ENCODE measurements around the gene RSPH6A.

RSPH6A gene

GRCh38 chr19:45785781-45786532 is 29.2 kb downstream of the RSPH6A start:
- Histone ChIP-seq H3K4me3 (ENCODE audit: low read depth in 1 of 2, low read length in 2 of 2) (no peak overlapping the region), H3K36me3 (ENCODE audit: control insufficient read depth in 1 of 2, insufficient read depth in 2 of 2, low read length in 2 of 2) (peaks cover 8 to 38% of the 10 kb centered on the region in 2 donors)

GRCh38 chr19:45785097-45785496 is 30.0 kb downstream of the RSPH6A start:
- H3K27me3 ChIP-seq (ENCODE audit: low read depth, low read length): no peaks in the 10 kb centered on the region
- peak overlapping the region; percentile 69 for H3K27ac ChIP-seq (ENCODE audit: low read length)
- no peak overlapping the region for H3K4me3 ChIP-seq (ENCODE audit: low read depth in 1 of 2, low read length in 2 of 2)
- H3K9me3 ChIP-seq (ENCODE audit: control insufficient read depth in 1 of 2, low read length in 2 of 2): no peaks in the 10 kb centered on the region
- peaks cover 3 to 28% of the 10 kb centered on the region in 2 donors for H3K4me1 ChIP-seq (ENCODE audit: control insufficient read depth in 1 of 2, insufficient read depth in 2 of 2, low read length in 2 of 2)
- H3K36me3 ChIP-seq (ENCODE audit: control insufficient read depth in 1 of 2, insufficient read depth in 2 of 2, low read length in 2 of 2): peaks cover 8 to 34% of the 10 kb centered on the region in 2 donors

More at GRCh38 chr19:45785781-45786532, 29.2 kb downstream of the RSPH6A start:
- Histone ChIP-seq H3K9me3 (ENCODE audit: control insufficient read depth in 1 of 2, low read length in 2 of 2) (no peaks in the 10 kb centered on the region), H3K27ac (ENCODE audit: low read length) (no peak overlapping the region), H3K4me1 (ENCODE audit: control insufficient read depth in 1 of 2, insufficient read depth in 2 of 2, low read length in 2 of 2) (peaks cover 0 to 24% of the 10 kb centered on the region in 2 donors), H3K27me3 (ENCODE audit: low read depth, low read length) (no peaks in the 10 kb centered on the region)

- Histone ChIP-seq H3K4me3 (ENCODE audit: low read depth in 1 of 2, low read length in 2 of 2) (peak overlapping the region in 1 of 2 donors; percentile 81), H3K4me1 (ENCODE audit: control insufficient read depth in 1 of 2, insufficient read depth in 2 of 2, low read length in 2 of 2) (peaks cover 8 to 35% of the 10 kb centered on the region in 2 donors), H3K9me3 (ENCODE audit: control insufficient read depth in 1 of 2, low read length in 2 of 2) (no peaks in the 10 kb centered on the region), H3K27me3 (ENCODE audit: low read depth, low read length) (no peaks in the 10 kb centered on the region), H3K27ac (ENCODE audit: low read length) (peak overlapping the region; percentile 83), H3K36me3 (ENCODE audit: control insufficient read depth in 1 of 2, insufficient read depth in 2 of 2, low read length in 2 of 2) (peaks cover 3 to 29% of the 10 kb centered on the region in 2 donors)
These were observed 31.0 kb downstream of the RSPH6A start for GRCh38 chr19:45784096-45784495.

GRCh38 chr19:45782820-45783785 is 32.0 kb downstream of the RSPH6A start:
- Histone ChIP-seq H3K9me3 (ENCODE audit: control insufficient read depth in 1 of 2, low read length in 2 of 2) (no peaks in the 10 kb centered on the region), H3K36me3 (ENCODE audit: control insufficient read depth in 1 of 2, insufficient read depth in 2 of 2, low read length in 2 of 2) (peaks cover under 1 to 21% of the 10 kb centered on the region in 2 donors), H3K4me3 (ENCODE audit: low read depth in 1 of 2, low read length in 2 of 2) (peak overlapping the region in 1 of 2 donors; percentile 81), H3K27me3 (ENCODE audit: low read depth, low read length) (no peaks in the 10 kb centered on the region), H3K4me1 (ENCODE audit: control insufficient read depth in 1 of 2, insufficient read depth in 2 of 2, low read length in 2 of 2) (peaks cover 8 to 44% of the 10 kb centered on the region in 2 donors), H3K27ac (ENCODE audit: low read length) (peak overlapping the region; percentile 83)

GRCh38 chr19:45782162-45782691 is 32.9 kb downstream of the RSPH6A start, which contains the start of gene DMPK:
Gene DMPK, minus strand, starts transcription at chr19:45782490. Its CDS starts 138 bp downstream, at chr19:45782352.
- H3K36me3 ChIP-seq (ENCODE audit: control insufficient read depth in 1 of 2, insufficient read depth in 2 of 2, low read length in 2 of 2): peaks cover 7 to 27% of the 10 kb centered on the region in 2 donors
- peak within 1 kb of the TSS; percentile 83 for H3K27ac ChIP-seq (ENCODE audit: low read length)
- no peaks in the 10 kb centered on the region for H3K27me3 ChIP-seq (ENCODE audit: low read depth, low read length)
- H3K9me3 ChIP-seq (ENCODE audit: control insufficient read depth in 1 of 2, low read length in 2 of 2): no peaks in the 10 kb centered on the region
- peak within 1 kb of the TSS; percentile 62 to 81 for H3K4me3 ChIP-seq (ENCODE audit: low read depth in 1 of 2, low read length in 2 of 2)
- peaks cover 8 to 44% of the 10 kb centered on the region in 2 donors for H3K4me1 ChIP-seq (ENCODE audit: control insufficient read depth in 1 of 2, insufficient read depth in 2 of 2, low read length in 2 of 2)

GRCh38 chr19:45781214-45782161 is 33.6 kb downstream of the RSPH6A start:
- Histone ChIP-seq H3K9me3 (ENCODE audit: control insufficient read depth in 1 of 2, low read length in 2 of 2) (no peaks in the 10 kb centered on the region), H3K27ac (ENCODE audit: low read length) (peak overlapping the region; percentile 37), H3K4me3 (ENCODE audit: low read depth in 1 of 2, low read length in 2 of 2) (peak overlapping the region; percentile 62 to 81), H3K36me3 (ENCODE audit: control insufficient read depth in 1 of 2, insufficient read depth in 2 of 2, low read length in 2 of 2) (peaks cover 14 to 28% of the 10 kb centered on the region in 2 donors), H3K27me3 (ENCODE audit: low read depth, low read length) (no peaks in the 10 kb centered on the region), H3K4me1 (ENCODE audit: control insufficient read depth in 1 of 2, insufficient read depth in 2 of 2, low read length in 2 of 2) (peaks cover 8 to 44% of the 10 kb centered on the region in 2 donors)

- H3K27ac ChIP-seq (ENCODE audit: low read length): peak overlapping the region; percentile 54
- peak overlapping the region; percentile 62 to 81 for H3K4me3 ChIP-seq (ENCODE audit: low read depth in 1 of 2, low read length in 2 of 2)
- H3K9me3 ChIP-seq (ENCODE audit: control insufficient read depth in 1 of 2, low read length in 2 of 2): no peaks in the 10 kb centered on the region
- peaks cover 14 to 20% of the 10 kb centered on the region in 2 donors for H3K36me3 ChIP-seq (ENCODE audit: control insufficient read depth in 1 of 2, insufficient read depth in 2 of 2, low read length in 2 of 2)
- peaks cover 8 to 44% of the 10 kb centered on the region in 2 donors for H3K4me1 ChIP-seq (ENCODE audit: control insufficient read depth in 1 of 2, insufficient read depth in 2 of 2, low read length in 2 of 2)
- H3K27me3 ChIP-seq (ENCODE audit: low read depth, low read length): no peaks in the 10 kb centered on the region
These were observed 34.5 kb downstream of the RSPH6A start for GRCh38 chr19:45780448-45781213.

GRCh38 chr19:45780146-45780447 is 35.0 kb downstream of the RSPH6A start:
- Histone ChIP-seq H3K9me3 (ENCODE audit: control insufficient read depth in 1 of 2, low read length in 2 of 2) (no peaks in the 10 kb centered on the region), H3K4me1 (ENCODE audit: control insufficient read depth in 1 of 2, insufficient read depth in 2 of 2, low read length in 2 of 2) (peaks cover 8 to 44% of the 10 kb centered on the region in 2 donors), H3K27me3 (ENCODE audit: low read depth, low read length) (no peaks in the 10 kb centered on the region), H3K36me3 (ENCODE audit: control insufficient read depth in 1 of 2, insufficient read depth in 2 of 2, low read length in 2 of 2) (peaks cover 14 to 20% of the 10 kb centered on the region in 2 donors), H3K27ac (ENCODE audit: low read length) (peak overlapping the region; percentile 54), H3K4me3 (ENCODE audit: low read depth in 1 of 2, low read length in 2 of 2) (peak overlapping the region; percentile 62 to 81)

- Histone ChIP-seq H3K27ac (ENCODE audit: low read length) (peak overlapping the region; percentile 54), H3K4me3 (ENCODE audit: low read depth in 1 of 2, low read length in 2 of 2) (peak overlapping the region; percentile 62 to 81), H3K4me1 (ENCODE audit: control insufficient read depth in 1 of 2, insufficient read depth in 2 of 2, low read length in 2 of 2) (peaks cover 8 to 44% of the 10 kb centered on the region in 2 donors), H3K9me3 (ENCODE audit: control insufficient read depth in 1 of 2, low read length in 2 of 2) (no peaks in the 10 kb centered on the region), H3K36me3 (ENCODE audit: control insufficient read depth in 1 of 2, insufficient read depth in 2 of 2, low read length in 2 of 2) (peaks cover 14 to 20% of the 10 kb centered on the region in 2 donors), H3K27me3 (ENCODE audit: low read depth, low read length) (no peaks in the 10 kb centered on the region)
These were observed 35.6 kb downstream of the RSPH6A start for GRCh38 chr19:45779231-45780145.

Measured in muscle layer of duodenum (tissue), 2 donors.